HG02970 (cell line): ENCODE data around the gene BANK1.

ENCODE experiments used
- ATAC-seq: cut with Tn5 transposase; IDR thresholded peaks from one replicate; pipeline ENCODE4 v1.9.1; 2021; ENCODE audit warnings: mild to moderate bottlenecking, moderate library complexity, moderate number of reproducible peaks; ENCODE audit not compliant: unreplicated experiment, low FRiP score

BANK1 gene

GRCh38 chr4:101953949-101954348 is 163.4 kb downstream of the BANK1 start:
- no peak for ATAC-seq

- ATAC-seq, result no peak
These were observed 163.8 kb downstream of the BANK1 start for GRCh38 chr4:101954351-101954750.

GRCh38 chr4:101954975-101955678 is 164.6 kb downstream of the BANK1 start:
- no peak for ATAC-seq

- no peak for ATAC-seq
These were observed 165.7 kb downstream of the BANK1 start for GRCh38 chr4:101956068-101956825.

- no peak for ATAC-seq
These were observed 168.0 kb downstream of the BANK1 start for GRCh38 chr4:101958547-101958946.

- ATAC-seq, result no peak
These were observed 169.9 kb downstream of the BANK1 start for GRCh38 chr4:101960431-101960830.

- ATAC-seq, result no peak
These were observed 170.6 kb downstream of the BANK1 start for GRCh38 chr4:101961144-101961543.

GRCh38 chr4:101967697-101968346 is 177.3 kb downstream of the BANK1 start:
- ATAC-seq, result no peak

GRCh38 chr4:101968364-101968763 is 177.8 kb downstream of the BANK1 start:
- ATAC-seq, result no peak

GRCh38 chr4:101969965-101970364 is 179.4 kb downstream of the BANK1 start:
- ATAC-seq, result no peak

- no peak for ATAC-seq
These were observed 180.1 kb downstream of the BANK1 start for GRCh38 chr4:101970547-101971155.

- ATAC-seq, result no peak
These were observed 182.3 kb downstream of the BANK1 start for GRCh38 chr4:101972791-101973190.

- no peak for ATAC-seq
These were observed 182.8 kb downstream of the BANK1 start for GRCh38 chr4:101973361-101973760.

GRCh38 chr4:101977076-101977475 is 186.5 kb downstream of the BANK1 start:
- ATAC-seq, result no peak

- no peak for ATAC-seq
These were observed 191.2 kb downstream of the BANK1 start for GRCh38 chr4:101981756-101982155.

- ATAC-seq, result no peak
These were observed 193.3 kb downstream of the BANK1 start for GRCh38 chr4:101983835-101984234.

GRCh38 chr4:101987623-101988243 is 197.2 kb downstream of the BANK1 start:
- ATAC-seq, result peak; percentile 78

GRCh38 chr4:101989551-101989950 is 199.0 kb downstream of the BANK1 start:
- ATAC-seq, result no peak

- no peak for ATAC-seq
These were observed 201.9 kb downstream of the BANK1 start for GRCh38 chr4:101992446-101992845.

GRCh38 chr4:101993002-101993841 is 202.7 kb downstream of the BANK1 start:
- no peak for ATAC-seq
